NCI-H82 treated with DMSO at 0.1 percent for 48 hours (cell line): ENCODE results near the gene SLC49A3.
"Not testable (repeated sequence)": the region's sequence is repeated elsewhere in the genome, so short reads cannot be mapped to it uniquely, and the experiment has no call there.

Experiments used
- DNase-seq: peaks from one replicate; lab custom pipeline; 2025; ENCODE audit not compliant: unreplicated experiment; lab: John Stamatoyannopoulos, UW

SLC49A3 gene

DNA sequence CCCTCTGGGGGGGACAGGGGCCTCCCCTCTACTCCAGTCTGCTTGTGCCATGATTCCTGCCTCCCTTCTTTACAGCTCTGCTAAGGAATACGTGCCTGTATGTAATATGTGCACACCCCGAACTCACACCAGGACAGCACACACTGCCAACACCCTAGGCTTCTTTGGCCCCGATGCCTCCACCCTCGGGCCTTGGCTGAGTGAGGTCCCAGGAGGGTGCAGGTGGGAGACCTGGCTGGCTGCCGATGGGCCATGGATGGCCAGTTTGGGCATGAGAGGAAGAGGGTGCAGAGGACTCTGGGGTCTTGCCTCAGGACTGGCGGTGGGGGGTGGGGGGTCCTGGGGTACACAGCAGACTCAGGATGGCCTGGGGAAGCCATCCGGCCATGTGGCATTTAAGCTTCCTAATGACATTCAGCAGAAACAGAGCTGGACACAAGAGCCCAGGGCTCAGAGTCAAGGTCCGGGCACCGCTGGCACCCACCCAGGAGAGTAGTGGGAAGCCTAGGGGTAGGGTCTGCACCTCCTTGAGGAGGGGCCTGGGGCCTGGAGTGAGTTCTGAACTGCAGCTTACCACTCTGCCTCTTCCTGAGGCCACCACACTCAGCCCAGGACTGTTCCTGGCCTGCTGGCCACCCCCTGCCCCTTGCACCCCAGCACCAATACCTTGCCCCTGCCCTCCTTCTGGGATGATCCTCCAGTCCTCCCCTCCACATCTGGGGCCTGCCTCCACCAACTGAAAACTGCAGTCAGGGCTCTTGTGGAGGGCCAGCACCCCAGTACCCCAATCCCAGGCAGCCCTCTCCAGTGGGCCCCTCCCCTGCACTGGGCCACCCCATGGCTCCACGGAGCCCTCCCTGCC lies 14.6 kb upstream of the SLC49A3 start:
- no peak for DNase-seq

DNA sequence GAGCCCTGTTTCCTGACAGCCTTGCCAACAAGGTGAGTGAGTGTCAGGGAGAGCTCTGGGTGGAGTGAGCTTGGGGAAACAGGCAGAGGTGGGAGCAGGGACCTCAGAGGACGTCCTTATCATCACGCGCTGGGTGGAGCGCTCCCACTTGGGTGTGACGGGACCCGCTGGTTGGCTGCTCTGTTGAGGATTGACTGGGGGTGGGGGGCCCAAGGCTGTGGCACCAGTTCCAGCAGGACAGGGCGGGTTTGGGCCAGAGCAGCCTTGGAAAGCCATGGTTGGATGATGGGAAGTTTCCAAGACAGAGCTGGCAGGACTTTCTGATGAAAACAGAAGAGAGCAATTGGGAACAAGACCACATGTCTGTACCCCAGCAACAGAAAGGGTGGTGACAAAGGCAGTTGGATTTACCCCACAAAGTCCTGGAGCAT lies 13.7 kb upstream of the SLC49A3 start:
- no peak for DNase-seq

GRCh38 chr4:700587-701264 lies 11.8 kb upstream of the SLC49A3 start:
- no peak for DNase-seq

DNA sequence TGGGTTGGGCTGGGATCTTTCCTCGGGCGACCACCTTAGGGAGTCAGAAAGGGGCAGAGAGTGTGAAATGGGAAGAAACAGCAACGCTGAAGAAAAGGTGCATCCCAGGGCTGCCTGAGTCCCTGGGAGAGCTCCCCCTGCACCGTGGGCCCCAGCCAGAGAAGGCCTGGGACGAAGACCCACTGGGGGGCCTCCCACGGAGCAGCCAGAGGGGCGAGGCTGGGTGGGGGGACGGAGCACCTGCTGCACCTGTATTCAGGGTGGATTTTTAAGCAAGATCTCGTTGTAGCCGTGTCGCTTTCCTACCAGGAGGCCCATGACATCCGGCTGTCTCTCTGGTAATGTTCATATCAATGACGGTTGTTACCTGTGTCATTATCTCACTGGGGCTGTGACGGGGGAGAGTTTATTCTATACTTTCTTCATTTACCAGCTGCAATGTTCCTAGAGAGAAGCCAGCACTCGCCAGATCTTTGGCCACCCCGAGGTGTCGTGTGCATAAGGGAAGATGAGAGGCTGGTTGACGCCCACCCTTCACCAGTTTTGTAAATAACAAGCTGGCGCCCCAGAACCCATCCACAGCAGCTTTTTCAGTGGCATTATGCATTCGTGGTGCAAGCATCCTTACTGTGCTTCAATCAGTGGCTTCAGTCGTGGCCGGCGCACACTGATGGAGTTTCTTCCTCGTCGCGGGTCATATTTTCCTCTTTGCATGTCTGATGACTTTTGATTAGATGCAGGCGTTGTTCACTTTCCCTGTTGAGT lies 11.0 kb upstream of the SLC49A3 start:
- DNase-seq: no peak

GRCh38 chr4:694341-694940 lies 5.5 kb upstream of the SLC49A3 start:
- not testable (repeated sequence) for DNase-seq

GRCh38 chr4:692771-693554 lies 4.0 kb upstream of the SLC49A3 start:
- no peak for DNase-seq

DNA sequence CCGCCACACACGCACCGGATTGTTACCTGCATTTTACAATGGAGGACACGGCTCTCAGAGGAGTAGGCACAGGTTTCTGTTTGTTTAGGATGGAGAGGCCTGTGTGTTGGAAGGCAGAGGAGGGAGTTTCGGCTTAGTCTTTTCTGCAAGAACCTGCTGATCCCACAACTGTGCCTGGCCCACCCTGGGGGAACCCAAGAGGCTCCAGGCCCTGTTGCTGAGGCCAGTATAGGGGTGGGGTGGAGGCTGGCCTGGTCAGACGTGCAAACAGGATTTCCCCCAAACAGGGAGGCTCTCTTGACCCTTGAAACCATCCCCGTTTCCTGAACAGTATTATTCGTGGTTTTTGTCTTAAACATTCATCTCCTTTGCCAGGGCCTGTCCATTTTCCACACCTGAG lies 772 bp upstream of the SLC49A3 start:
- DNase-seq: no peak

GRCh38 chr4:687971-688853 lies 739 bp downstream of the SLC49A3 start:
- DNase-seq: no peak

GRCh38 chr4:687048-687970 lies 1.6 kb downstream of the SLC49A3 start:
- DNase-seq: no peak

DNA sequence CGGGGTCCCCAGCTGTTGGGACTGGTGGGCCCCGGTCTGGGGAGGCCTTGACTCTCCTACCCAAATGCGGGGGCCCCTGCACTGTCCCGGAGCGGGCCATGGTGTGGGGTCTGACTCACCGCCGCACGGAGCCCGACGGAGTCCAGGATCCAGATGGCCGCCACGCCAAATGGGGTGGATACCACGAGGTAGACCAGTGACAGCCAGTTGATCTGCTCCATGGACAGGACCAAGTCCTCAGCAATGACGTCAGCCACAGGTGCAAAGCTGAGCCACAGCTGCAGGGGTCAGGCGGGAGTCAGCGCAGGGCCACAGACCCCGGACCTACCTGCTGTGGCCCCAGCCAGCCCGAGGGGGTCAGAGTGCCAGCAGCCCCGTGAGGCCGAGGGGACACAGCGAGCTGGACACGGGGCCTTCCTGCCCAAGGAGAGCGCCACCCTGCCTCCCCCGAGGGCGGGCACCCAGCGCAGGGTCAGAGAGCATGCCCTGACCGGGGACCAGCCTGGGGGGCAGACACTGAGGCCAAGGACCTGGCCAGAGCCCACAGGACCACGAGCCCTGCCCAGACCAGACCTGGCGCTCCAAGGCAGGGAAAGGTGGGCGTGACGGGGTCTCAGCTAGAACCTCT lies 2.4 kb downstream of the SLC49A3 start:
- DNase-seq: no peak

DNA sequence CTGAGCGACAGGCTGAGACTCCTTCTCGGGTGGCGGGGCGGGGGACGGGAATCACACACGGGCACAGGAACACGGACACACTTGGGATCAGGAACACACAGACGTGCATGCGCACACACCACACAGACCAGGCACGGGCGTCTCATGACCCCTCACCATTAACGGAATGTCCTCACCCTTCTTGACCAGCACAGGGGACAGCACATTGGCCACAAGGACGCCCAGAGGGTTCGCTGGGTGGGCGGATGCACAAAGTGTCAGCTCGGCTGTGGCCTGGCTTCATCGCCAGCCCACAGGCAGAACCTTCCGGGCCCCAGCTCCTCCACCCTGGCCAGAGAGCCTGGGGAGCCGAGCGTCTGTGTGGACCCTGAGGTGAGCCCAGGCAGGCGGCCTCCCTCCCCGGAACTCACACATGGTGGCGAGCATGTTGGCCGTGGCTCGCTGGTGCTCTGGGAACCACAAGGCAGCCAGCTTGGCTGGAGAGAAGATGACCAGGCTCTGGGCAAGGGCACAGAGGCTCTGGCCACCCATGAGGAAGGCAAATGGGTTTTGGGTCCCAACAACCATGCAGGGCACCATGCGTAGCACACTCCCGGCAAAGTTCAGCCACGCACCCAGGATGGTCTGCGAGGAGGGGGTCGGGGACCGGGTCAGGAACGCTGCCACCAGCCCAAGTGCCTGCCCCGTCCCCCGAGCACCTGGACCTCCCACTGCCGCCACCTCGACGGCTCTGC lies 3.1 kb downstream of the SLC49A3 start:
- no peak for DNase-seq

DNA sequence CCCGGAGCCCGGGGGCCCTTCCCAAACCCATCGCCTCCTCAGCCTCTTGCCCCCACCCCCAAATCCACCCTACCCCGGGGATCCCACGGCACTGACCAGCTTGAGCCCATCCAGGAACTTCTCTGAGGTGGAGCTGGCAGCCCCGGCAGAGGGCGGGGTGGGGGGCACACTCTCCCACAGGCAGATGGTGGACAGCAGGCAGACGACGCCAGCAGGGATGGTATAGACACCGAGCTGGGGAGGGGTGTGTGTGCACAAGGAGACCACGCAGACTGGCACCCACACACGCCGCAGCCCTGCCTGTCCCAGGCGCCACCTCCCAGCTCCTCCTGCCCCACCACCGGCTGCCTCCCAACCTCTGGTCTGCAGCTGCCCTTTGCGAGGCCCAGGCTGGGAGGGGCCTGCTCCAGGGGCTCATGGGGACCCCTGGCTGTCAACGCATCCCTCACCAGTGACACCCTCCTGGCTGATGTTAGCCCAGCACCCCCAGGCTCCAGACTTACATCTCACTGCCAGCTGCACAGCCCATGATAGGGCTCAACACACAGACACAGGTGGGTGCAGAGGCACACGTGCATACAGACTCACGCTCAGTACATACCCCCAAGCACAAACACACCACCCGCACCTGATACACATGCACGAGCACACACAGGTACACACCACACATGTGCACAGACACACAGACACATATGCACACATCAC lies 4.2 kb downstream of the SLC49A3 start:
- no peak for DNase-seq

DNA sequence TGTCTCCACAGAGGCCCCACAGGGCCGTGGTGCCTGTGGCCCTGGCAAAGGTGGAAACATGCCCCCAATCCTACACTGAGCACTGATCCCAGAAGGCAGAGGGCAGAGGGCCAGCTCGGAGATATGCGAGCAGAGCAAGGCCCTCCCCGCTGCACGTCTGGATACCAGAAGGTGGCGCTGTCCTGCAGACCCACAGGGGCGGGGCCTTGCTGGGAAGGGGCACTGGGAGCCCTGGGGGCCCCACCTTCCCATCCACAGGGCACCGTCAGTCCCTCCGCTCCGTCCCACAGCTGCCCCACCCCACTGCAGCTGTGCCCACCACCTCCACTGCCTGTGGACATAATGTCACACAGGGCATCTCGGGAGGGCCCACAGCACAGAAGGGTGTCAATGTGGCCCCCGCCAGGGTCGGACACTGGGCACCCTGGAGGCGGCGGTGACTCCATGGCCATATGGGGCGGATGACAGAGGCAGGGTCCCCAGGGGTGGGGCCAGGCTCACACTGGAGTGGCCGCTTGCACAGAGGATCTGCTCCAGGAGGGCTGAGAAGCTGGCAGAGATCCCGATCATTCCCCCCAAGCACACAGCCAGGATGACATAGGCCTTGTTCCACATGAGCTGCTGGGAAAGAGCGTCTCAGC lies 4.8 kb downstream of the SLC49A3 start:
- peak; percentile 44 for DNase-seq

DNA sequence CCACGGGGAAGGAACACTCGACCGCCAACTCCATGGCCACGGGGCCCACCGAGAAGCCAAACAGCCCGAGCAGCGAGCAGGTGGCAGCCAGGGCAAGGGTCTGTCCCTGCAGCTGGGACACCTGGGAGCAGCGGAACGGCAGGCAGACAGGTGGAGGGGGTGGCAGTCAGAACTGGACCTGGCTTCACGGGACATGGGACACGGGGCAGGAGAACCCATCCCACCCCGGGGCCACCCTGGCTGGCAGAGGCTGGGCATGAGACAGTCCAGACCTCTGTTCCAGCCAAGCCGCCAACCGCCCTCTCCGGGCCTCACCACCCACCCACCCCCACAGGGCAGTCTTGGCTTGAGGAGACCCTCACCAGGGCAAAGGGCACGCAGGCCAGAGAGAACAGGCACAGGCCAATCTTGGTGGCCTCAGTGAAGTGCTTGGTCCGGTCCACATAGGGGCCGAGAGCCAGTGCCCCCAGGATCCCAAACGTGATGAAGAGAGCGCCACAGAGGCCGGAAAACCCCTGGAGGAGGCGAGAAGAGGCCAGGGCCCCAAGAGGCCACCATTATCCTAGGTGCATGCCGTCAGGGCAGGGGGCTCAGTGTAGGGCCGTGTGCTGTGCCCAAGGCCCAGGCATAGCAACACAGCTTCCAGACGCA lies 5.6 kb downstream of the SLC49A3 start:
- no peak for DNase-seq

DNA sequence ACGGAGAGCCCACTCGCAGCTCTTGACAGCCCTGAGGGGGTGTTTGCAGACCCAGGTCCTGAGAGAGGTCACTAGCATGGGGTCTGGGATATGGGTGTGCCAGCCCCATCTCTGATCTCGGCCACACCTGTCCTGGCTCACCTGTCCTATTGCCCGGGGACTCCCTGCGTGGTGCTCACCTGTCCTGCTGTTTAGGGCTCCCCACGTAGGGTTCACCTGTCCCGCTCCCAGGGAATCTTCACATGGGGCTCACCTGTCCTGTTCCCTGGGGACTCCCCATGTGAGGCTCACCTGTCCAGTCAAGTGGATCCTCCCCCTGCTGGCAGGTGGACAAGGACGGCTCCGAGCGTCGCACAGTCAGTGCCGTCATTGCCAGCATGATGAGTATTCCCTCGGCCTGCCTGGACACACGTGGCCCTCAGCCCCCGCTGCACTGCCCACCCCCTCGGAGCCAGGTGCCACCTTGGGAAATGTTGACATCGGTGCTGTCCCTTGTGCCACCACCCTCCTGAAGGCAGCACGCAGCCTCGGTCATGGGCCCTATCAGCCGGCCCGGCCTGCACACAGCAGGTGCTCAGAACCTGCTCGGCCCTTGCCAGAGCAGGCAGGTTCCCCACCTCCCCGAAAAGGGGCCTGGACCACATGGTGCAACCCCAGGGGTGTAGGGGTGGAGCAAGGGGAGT lies 6.3 kb downstream of the SLC49A3 start:
- DNase-seq: no peak
